Erythroblast (primary cell): ENCODE data around the gene RERE.

Experiments used
- GATA1 ChIP-seq: IDR thresholded peaks from 2 replicates; pipeline ENCODE4 v1.6.1; 2011; ENCODE audit warnings: low read depth, mild to moderate bottlenecking, control low read depth, low read length, moderate library complexity
- POLR2A ChIP-seq: IDR thresholded peaks from 2 replicates; pipeline ENCODE4 v1.6.1; 2011; ENCODE audit warnings: mild to moderate bottlenecking, low read length

DNA sequence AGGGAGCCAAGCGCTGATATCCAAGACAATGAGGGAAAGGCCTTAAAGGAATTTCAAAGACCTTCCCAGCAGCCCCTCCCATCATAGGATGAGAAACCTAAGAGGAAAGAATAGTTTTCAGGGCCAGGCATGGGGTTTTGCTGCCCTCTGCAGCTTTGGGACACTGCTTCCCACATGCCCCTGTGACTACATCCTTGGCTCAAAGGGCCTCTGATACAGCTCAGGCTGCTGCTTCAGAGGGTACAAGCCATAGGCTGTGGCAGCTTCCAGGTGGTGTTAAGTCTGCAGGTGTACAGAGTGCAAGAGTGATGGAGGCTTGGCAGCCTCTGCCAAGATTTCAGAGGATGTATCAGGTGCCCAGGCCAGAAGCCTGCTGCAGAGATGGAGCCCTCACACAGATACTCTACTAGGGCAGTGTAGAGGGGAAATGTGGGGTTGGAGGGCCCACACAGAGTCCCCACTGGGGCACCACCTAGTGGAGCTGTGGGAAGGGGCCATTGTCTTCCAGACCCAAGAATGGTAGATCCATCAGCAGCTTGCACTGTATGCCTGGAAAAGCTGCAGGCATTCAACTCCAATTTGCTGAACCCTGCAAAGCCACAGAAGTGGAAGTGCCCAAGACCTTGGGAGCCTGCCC, 373.8 kb downstream of the RERE start:
- TF ChIP-seq POLR2A (no peak), GATA1 (no peak)
